Measurements from ENCODE around the gene CAMK2A.

GRCh38 chr5:150271296-150271692, 18.3 kb downstream of the CAMK2A start:
- TF ChIP-seq POLR2A (IDR thresholded peaks at IDR 0.05; ENCODE audit: low read depth, low read length) = no peak
- TF ChIP-seq GATA2 (IDR thresholded peaks at IDR 0.05; ENCODE audit: insufficient read depth, insufficient read length, low read depth, low read length) = no peak
- TF ChIP-seq, protein P1, sequence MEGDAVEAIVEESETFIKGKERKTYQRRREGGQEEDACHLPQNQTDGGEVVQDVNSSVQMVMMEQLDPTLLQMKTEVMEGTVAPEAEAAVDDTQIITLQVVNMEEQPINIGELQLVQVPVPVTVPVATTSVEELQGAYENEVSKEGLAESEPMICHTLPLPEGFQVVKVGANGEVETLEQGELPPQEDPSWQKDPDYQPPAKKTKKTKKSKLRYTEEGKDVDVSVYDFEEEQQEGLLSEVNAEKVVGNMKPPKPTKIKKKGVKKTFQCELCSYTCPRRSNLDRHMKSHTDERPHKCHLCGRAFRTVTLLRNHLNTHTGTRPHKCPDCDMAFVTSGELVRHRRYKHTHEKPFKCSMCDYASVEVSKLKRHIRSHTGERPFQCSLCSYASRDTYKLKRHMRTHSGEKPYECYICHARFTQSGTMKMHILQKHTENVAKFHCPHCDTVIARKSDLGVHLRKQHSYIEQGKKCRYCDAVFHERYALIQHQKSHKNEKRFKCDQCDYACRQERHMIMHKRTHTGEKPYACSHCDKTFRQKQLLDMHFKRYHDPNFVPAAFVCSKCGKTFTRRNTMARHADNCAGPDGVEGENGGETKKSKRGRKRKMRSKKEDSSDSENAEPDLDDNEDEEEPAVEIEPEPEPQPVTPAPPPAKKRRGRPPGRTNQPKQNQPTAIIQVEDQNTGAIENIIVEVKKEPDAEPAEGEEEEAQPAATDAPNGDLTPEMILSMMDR (IDR thresholded peaks at IDR 0.05; ENCODE audit: extremely low read depth in 1 of 2, insufficient read depth in 1 of 2, low read depth in 1 of 2, low read length in 2 of 2) = no peak
- no peak for TF ChIP-seq POLR2AphosphoS5 (IDR thresholded peaks at IDR 0.05; ENCODE audit: insufficient read depth, low read depth, low read length)

All from endothelial cell of umbilical vein (primary cell).